Ovary (tissue), 9 donors: ENCODE data around the gene ARHGEF39. TPM values are rescaled to one million over a fixed set of nuclear protein-coding genes. Genes with fewer than 3 reads are reported as not detected.

Source experiments
- DNase-seq, 5 donors: peaks; one replicate each; pipeline ENCODE4 v3.0.0-alpha.2; 2019 to 2020
- H3K27ac ChIP-seq, 2 donors: fragments of 200-600 bp; one replicate each; pipeline versions ENCODE4 v1.5.1 to v1.8.0; 2019 to 2022
- H3K27me3 ChIP-seq: fragments of 200-600 bp; one replicate; pipeline ENCODE4 v1.8.0; 2022
- H3K36me3 ChIP-seq: fragments of 200-600 bp; sonication (generic); one replicate; pipeline ENCODE4 v1.5.1; 2019
- H3K4me1 ChIP-seq: one replicate; pipeline ENCODE4 v1.8.1; 2013; ENCODE audit warnings: mild to moderate bottlenecking, moderate library complexity; ENCODE audit not compliant: insufficient read depth
- H3K4me3 ChIP-seq: fragments of 200-600 bp; sonication (generic); one replicate; pipeline ENCODE4 v1.5.1; 2017
- H3K9me3 ChIP-seq, 2 donors: fragments of 200-600 bp in 1 of 2; sonication (generic) in 1 of 2; one replicate each; pipeline versions ENCODE4 v1.5.1 to v1.8.1; 2013 to 2019; ENCODE audit warnings: mild to moderate bottlenecking in 1 of 2, moderate library complexity in 1 of 2
- CTCF ChIP-seq, 3 donors: fragments of 450-650 bp in 2 of 3; fragments of 200-600 bp in 1 of 3; IDR thresholded peaks; one replicate each; pipeline versions ENCODE4 v1.5.1 to v1.8.0; 2016 to 2022; ENCODE audit warnings: antibody characterized with exemption in 3 of 3, mild to moderate bottlenecking in 1 of 3
- EP300 ChIP-seq: sonication (generic); formaldehyde crosslinking; IDR thresholded peaks from one replicate; pipeline ENCODE4 v1.6.1; 2017; ENCODE audit warnings: antibody characterized with exemption
- POLR2A ChIP-seq: fragments of 450-650 bp; IDR thresholded peaks from one replicate; pipeline ENCODE4 v1.6.1; 2017; ENCODE audit warnings: antibody characterized with exemption, mild to moderate bottlenecking, moderate library complexity
- WGBS, 3 donors: extraction: QIAGEN DNeasy Blood & Tissue Kit in 1 of 3; methylation state at CpG; one replicate each; pipeline versions ENCODE4 v1.1.5 to v1.1.7; 2013 to 2017; 5-methylcytosine and 5-hydroxymethylcytosine counted together
- intact Hi-C, 4 donors: fragments of 100-400 bp; cut with DNase I; formaldehyde crosslinking; loops; one replicate each; pipeline versions ENCODE4 v1.11.0 to v1.15.1; 2022 to 2023
- polyA plus RNA-seq, 2 donors: library from polyadenylated mRNA; stranded (reverse); fragments of 200-250 nt in 1 of 2; fragments of 350-450 nt in 1 of 2; fragmentation: Illumina TruSeq in 1 of 2; extraction: RNeasy Lipid Tissue Mini Kit (QIAGEN cat#74804) in 1 of 2; gene quantifications; one replicate each; pipeline ENCODE4 v1.2.3, GENCODE V29; 2013 to 2014
- total RNA-seq, 7 donors: library from RNA; depleted of rRNA in 2 of 7; stranded (reverse); fragments of >200 nt in 2 of 7; fragmentation: NEBNext Ultra II Directional in 3 of 7; extraction: Animal tissue kit (Norgen Biotek cat#: 25700) in 3 of 7; gene quantifications; one replicate each; pipeline versions ENCODE4 v1.1.0 to v1.2.4, GENCODE V29; 2016 to 2023
- donor health status: DM: no; HTN: no; CAD: no; lungs with moderate emphysema.
- donor health status: DM: no; HTN: no; CAD: no.
- donor health status: Bipolar disorder and iron deficiency.
- donor health status: DM: yes; HTN: yes; CAD: no.
- donor health status: DM: no; HTN: no; CAD: no.
- donor health status: DM: yes; HTN: yes; CAD: no.

Gene ARHGEF39
- total and polyA plus RNA-seq, 9 donors: 0.17 to 1.4 (median 0.52) TPM

DNA sequence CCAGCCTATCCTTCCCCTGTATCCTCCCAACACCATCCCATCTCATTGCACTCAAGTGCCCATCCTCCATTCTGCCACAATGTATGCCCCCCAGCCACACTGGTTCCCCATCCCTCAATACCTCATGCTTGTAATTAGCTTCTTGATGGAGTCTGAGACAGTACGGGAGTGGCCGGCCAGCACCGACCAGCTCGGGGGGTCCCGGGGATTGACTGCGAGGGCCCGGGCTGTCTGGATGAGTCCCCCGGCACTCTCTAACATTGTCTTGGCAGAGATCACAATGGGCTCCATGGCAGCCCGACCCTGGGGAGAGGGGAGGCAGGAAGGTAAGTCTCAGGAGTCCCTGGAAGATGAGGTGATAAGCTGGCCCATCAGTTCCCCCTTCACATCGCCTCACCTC is 42.0 kb upstream of the ARHGEF39 start:
- intact Hi-C loops: no loop called here
- H3K36me3 ChIP-seq: no peaks in the 10 kb centered on the region
- no peak for DNase-seq
- H3K9me3 ChIP-seq: no peaks in the 10 kb centered on the region
- WGBS, 3 donors: 82 to 96% (median 89%) methylated on average over 9 to 10 of the region's 10 CpGs
- no peak overlapping the region for H3K4me3 ChIP-seq
- TF ChIP-seq EP300 (no peak), POLR2A (no peak), CTCF (IDR thresholded peaks at IDR 0.05) (no peak)
- no peak overlapping the region for H3K27ac ChIP-seq
- no peaks in the 10 kb centered on the region for H3K4me1 ChIP-seq
- H3K27me3 ChIP-seq: no peaks in the 10 kb centered on the region

DNA sequence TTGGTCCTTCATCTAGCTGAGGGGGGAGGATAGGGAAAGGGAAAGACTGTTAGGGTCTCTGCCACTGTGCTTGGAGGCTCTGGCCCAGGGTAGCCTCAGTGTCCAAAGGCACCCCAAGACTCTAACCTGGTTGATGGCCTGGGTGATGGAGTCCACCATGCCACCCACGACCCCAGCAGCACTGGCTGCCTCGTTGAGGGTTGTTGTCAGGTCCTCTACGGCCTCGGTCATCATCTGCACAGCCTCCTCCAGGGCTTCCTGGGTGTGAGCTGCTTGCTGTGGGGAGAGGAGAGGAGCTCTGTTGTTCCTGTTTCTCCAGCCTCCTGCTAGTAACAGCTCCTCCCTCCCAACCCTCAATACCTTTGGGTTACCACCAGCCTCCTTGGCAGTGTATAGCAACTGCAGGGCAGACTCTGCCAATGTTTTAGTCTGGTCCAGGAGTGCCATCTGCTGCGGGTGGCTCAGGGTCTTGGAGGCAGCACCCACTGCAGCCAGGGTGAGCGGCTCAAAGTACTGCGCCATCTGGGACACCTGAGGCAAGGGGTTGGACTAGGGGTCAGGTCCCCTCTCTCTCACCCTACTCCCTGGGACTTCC is 40.9 kb upstream of the ARHGEF39 start:
- no peaks in the 10 kb centered on the region for H3K9me3 ChIP-seq
- WGBS, 3 donors: 91 to 92% (median 91%) methylated on average over 7 of the region's 7 CpGs
- intact Hi-C loops: no loop called here
- no peak for DNase-seq
- no peaks in the 10 kb centered on the region for H3K36me3 ChIP-seq
- H3K27ac ChIP-seq: no peak overlapping the region
- H3K4me3 ChIP-seq: no peak overlapping the region
- H3K4me1 ChIP-seq: no peaks in the 10 kb centered on the region
- TF ChIP-seq CTCF (IDR thresholded peaks at IDR 0.05) (no peak), EP300 (no peak), POLR2A (no peak)
- no peaks in the 10 kb centered on the region for H3K27me3 ChIP-seq

DNA sequence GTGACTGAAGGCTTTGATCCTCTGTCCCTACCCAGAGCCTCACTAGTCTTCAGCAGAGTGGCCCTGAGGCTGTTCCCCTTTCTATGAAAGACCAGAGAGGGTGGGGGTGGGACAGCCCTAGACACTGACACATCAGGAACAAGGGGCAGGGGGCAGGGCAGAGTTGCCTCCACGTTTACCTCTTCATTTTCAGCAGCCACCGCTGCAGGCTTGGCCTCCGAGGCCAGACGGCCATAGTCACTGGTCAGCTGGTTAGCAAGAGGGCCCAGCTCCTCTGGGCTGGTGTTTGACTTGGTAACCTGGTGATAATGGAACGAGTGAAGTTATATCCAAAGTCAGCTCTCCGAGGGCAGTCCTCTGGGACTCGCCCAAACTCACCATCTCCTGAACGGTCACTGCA is 40.4 kb upstream of the ARHGEF39 start:
- Histone ChIP-seq H3K27me3 (no peaks in the 10 kb centered on the region), H3K9me3 (no peaks in the 10 kb centered on the region), H3K27ac (no peak overlapping the region), H3K4me1 (no peaks in the 10 kb centered on the region), H3K36me3 (no peaks in the 10 kb centered on the region), H3K4me3 (no peak overlapping the region)
- no peak for TF ChIP-seq CTCF (IDR thresholded peaks at IDR 0.05)
- TF ChIP-seq EP300: no peak
- TF ChIP-seq POLR2A: no peak
- WGBS, 3 donors: 73 to 89% (median 82%) methylated on average over 8 of the region's 8 CpGs
- intact Hi-C loops: no loop called here
- DNase-seq: no peak

DNA sequence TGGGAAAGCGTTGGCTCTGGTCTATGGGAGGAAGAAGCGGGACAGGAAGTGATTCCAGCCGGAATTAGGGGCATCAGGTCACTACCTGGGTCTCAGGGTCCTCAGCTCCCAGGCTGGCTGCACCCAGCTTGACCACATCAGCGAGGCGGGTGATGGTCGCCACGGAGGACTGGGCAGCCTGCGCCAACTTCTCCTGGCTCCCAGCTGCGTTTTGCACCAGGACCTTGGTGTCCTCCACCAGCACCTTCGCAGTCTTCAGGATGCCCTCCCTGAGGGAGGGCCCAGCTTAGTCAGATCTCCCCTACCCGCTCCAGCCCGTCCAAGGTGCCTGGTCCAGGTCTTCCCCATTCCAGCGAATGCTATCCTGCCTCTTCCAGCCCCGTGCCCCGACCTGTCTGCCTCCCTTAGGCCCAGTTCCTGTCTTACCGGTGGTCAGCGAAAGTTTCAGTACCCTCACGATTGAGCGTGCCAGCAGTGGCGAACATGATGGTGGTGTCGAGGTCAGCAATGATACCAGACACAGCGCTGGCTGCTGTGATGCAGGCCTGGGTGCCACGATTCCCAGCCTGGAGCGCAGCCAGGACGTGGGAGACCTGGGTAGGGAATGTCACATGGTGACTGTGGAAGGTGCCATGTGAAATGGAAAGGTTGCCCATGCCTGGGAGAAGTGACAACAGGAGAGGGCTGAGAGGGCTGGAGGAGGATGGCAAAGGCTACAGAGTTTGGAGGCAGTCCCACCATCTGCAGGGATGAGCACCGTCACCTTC is 39.1 kb upstream of the ARHGEF39 start:
- no peak overlapping the region for H3K27ac ChIP-seq
- 88 to 92% (median 89%) methylated on average over 26 of the region's 26 CpGs for WGBS, 3 donors
- intact Hi-C loops: no loop called here

More for the DNA sequence above, 39.1 kb upstream of the ARHGEF39 start:
- no peak for TF ChIP-seq EP300
- no peak for TF ChIP-seq POLR2A
- no peak for TF ChIP-seq CTCF (IDR thresholded peaks at IDR 0.05)
- Histone ChIP-seq H3K4me3 (no peak overlapping the region), H3K36me3 (no peaks in the 10 kb centered on the region), H3K27me3 (no peaks in the 10 kb centered on the region), H3K9me3 (no peaks in the 10 kb centered on the region), H3K4me1 (no peaks in the 10 kb centered on the region)
- DNase-seq: peak in 1 of 5 donors; percentile 33
